ENCODE results near the gene DMRTA2.

The DMRTA2 gene

DNA sequence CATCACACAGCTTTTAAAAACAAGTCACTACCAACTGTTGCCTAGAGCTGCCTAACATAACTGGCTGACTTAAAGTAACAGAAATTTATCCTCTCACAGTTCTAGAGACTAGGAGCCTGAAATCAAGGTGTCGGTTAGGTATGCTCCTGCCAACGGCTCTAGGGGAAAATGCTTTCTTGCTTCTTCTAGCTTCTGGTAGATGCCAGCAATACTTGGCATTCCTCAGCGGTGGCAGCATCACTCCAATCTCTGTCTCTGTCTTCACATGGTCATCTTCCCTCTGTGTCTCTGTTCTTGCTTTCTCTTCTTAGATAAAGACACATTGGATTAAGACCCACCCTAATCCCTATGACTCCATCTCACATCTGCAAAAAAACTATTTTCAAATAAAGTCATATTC, 51.5 kb downstream of the DMRTA2 start:
- no peak for DNase-seq

GRCh38 chr1:50369830-50370229, 53.4 kb downstream of the DMRTA2 start:
- no peak for DNase-seq

DNA sequence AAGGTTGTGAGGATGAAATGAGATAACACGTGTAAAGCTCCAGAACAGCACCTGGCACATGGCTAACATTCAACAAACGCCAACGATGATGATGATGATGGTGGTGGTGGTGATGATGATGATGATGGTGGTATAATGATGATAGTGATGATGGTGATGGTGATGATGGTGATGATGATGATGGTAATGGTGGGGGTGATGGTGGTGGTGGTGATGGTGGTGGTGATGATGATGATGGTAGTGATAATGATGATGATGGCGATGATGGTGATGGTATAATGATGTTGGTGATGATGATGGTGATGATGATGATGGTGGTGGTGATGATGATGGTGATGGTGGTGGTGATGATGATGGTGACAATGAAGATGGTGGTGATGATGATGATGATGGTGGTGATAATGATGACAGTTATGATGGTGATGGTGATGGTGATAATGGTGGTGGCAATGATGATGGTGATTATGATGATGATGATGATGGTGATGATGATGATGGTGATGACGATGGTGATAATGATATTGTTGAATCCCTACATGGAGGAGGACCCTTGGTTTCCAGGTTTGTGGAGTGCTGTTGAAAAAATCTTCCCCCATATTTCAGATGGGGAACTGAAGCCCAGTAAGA, 54.1 kb downstream of the DMRTA2 start:
- DNase-seq = no peak

- peak; percentile 2 to 26 for DNase-seq
Measured at GRCh38 chr1:50368179-50369007, 54.9 kb downstream of the DMRTA2 start.
